GM10266 (cell line): ENCODE measurements around the gene NR1H2.

Experiments used
- DNase-seq: peaks from one replicate; pipeline ENCODE4 v3.0.0; 2012; ENCODE audit errors: extremely low spot score
- CTCF ChIP-seq: IDR thresholded peaks from 2 replicates; pipeline ENCODE4 v1.5.1; 2012; ENCODE audit warnings: mild to moderate bottlenecking, low read depth; ENCODE audit not compliant: control insufficient read depth, insufficient read depth; ENCODE audit errors: missing control alignments

Gene NR1H2

DNA sequence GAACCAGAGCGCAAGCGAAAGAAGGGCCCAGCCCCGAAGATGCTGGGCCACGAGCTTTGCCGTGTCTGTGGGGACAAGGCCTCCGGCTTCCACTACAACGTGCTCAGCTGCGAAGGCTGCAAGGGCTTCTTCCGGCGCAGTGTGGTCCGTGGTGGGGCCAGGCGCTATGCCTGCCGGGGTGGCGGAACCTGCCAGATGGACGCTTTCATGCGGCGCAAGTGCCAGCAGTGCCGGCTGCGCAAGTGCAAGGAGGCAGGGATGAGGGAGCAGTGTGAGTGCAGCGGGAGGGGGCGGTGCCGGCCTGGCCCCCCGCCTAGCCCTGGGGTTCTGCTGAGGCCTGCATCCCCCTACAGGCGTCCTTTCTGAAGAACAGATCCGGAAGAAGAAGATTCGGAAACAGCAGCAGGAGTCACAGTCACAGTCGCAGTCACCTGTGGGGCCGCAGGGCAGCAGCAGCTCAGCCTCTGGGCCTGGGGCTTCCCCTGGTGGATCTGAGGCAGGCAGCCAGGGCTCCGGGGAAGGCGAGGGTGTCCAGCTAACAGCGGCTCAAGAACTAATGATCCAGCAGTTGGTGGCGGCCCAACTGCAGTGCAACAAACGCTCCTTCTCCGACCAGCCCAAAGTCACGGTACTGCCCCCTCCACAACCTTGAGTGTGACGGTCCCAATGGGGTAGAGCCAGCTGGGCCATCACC lies 2.1 kb downstream of the NR1H2 start:
- no peak for DNase-seq
- TF ChIP-seq CTCF, result no peak

- DNase-seq, result no peak
- no peak for TF ChIP-seq CTCF
Observed at GRCh38 chr19:50378863-50379236, 2.6 kb downstream of the NR1H2 start.

GRCh38 chr19:50379602-50380001 lies 3.3 kb downstream of the NR1H2 start:
- no peak for TF ChIP-seq CTCF
- no peak for DNase-seq

DNA sequence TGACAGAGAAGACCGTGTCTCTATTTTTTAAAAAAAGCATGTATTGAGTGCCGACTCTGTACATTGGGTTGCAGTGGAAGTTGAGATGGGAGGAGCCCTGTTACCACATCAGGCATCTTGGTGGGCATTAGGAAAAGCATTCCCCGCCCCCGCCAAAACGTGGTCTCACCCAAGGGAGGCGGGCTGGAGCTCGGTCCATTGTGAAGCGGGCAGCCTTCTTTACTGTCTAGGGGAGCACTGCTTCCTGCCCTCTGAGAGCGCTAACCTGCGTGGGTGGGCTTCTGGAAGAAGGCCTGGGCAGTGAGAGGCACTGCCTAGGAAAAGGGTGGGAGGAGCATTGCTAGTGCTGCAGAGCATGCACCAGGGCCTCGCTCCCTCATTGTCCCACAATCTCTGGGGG lies 3.9 kb downstream of the NR1H2 start:
- DNase-seq, result no peak
- TF ChIP-seq CTCF, result no peak

DNA sequence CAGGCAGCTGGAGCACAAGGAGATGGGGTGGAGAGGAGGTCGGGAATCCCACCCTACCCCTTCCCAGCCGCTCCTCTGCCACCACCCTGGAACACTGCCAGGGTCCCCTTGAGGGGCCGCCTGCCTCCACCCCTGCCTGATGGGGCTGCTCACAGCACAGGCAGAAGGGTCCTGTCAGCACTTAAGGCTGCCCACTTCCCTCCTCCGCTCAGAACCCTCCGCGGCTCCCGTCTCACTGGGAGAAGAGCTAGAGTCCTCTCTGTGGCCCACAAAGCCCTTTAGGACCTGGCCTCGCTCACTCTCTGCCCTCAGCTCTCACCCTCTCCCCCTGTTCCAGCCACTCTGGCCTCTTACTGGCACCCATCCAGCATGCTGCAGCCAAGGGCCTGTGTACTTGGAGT lies 4.5 kb downstream of the NR1H2 start:
- no peak for TF ChIP-seq CTCF
- DNase-seq, result no peak

- TF ChIP-seq CTCF, result no peak
- no peak for DNase-seq
Observed at GRCh38 chr19:50381881-50382729, 5.8 kb downstream of the NR1H2 start.

GRCh38 chr19:50383001-50383851 lies 7.0 kb downstream of the NR1H2 start:
- no peak for TF ChIP-seq CTCF
- DNase-seq, result no peak
